ENCODE data around the gene MED13L.

Gene MED13L

GRCh38 chr12:116096874-116097273 lies 180.6 kb downstream of the MED13L start:
- TF ChIP-seq JUND (IDR thresholded peaks at IDR 0.05; ENCODE audit: low read depth), result no peak
- no peak for DNase-seq (ENCODE audit: low read depth in 1 of 2, low spot score in 1 of 2)

DNA sequence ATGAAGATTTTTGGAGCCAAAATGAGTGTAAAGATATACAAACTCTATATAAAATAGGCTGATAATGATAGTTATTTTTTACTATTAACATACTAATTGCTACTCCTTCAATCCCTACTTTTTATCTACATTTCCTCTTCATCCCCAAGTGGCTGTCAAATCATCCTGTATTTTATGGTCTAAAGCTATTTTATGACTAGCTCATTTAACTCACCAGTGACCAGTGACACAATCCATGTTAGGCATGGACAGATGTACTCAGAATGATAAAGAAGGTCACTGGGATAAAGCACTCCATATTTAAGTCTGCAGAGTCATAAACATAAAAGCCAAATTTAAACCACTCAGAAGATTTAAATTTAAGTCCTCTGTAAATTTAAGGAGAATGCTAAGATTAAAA lies 183.0 kb downstream of the MED13L start:
- TF ChIP-seq JUND (IDR thresholded peaks at IDR 0.05; ENCODE audit: low read depth), result no peak
- DNase-seq (ENCODE audit: low read depth in 1 of 2, low spot score in 1 of 2), result no peak
- in situ Hi-C loops (cut with HindIII; ENCODE audit: low pct_unique_long_range_greater_than_20kb, low sequenced_read_pairs), result no loop called here

More at GRCh38 chr12:116096874-116097273, 180.6 kb downstream of the MED13L start:
- in situ Hi-C loops (cut with HindIII; ENCODE audit: low pct_unique_long_range_greater_than_20kb, low sequenced_read_pairs), result no loop called here

GRCh38 chr12:116093915-116094314 lies 183.6 kb downstream of the MED13L start:
- DNase-seq (ENCODE audit: low read depth in 1 of 2, low spot score in 1 of 2), result no peak
- in situ Hi-C loops (cut with HindIII; ENCODE audit: low pct_unique_long_range_greater_than_20kb, low sequenced_read_pairs), result no loop called here

GRCh38 chr12:116092776-116093175 lies 184.7 kb downstream of the MED13L start:
- in situ Hi-C loops (cut with HindIII; ENCODE audit: low pct_unique_long_range_greater_than_20kb, low sequenced_read_pairs), result no loop called here
- no peak for TF ChIP-seq JUND (IDR thresholded peaks at IDR 0.05; ENCODE audit: low read depth)
- DNase-seq (ENCODE audit: low read depth in 1 of 2, low spot score in 1 of 2), result no peak

More at GRCh38 chr12:116093915-116094314, 183.6 kb downstream of the MED13L start:
- TF ChIP-seq JUND (IDR thresholded peaks at IDR 0.05; ENCODE audit: low read depth), result no peak

- no peak for DNase-seq (ENCODE audit: low read depth in 1 of 2, low spot score in 1 of 2)
- no peak for TF ChIP-seq JUND (IDR thresholded peaks at IDR 0.05; ENCODE audit: low read depth)
- in situ Hi-C loops (cut with HindIII; ENCODE audit: low pct_unique_long_range_greater_than_20kb, low sequenced_read_pairs), result no loop called here
Observed at GRCh38 chr12:116092162-116092561, 185.3 kb downstream of the MED13L start.

DNA sequence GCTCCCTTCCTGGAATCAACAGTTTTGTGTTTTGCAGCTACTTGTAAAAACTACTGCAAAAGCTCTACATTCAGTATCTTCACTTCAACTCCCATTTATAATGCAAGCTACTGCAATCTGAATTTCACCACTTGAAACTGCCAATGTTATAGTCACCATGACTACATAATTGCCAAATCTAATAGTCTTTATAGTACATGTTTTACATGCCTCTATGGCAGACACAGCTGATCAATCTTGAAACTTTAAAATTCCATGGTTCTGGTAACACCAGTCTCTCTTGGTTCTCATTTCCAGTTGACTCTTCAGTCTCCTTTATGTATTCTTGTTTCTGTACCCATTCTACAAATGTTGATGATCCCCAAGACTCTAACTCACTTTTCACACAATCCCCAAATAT lies 185.9 kb downstream of the MED13L start:
- DNase-seq (ENCODE audit: low read depth in 1 of 2, low spot score in 1 of 2), result no peak
- no peak for TF ChIP-seq JUND (IDR thresholded peaks at IDR 0.05; ENCODE audit: low read depth)
- in situ Hi-C loops (cut with HindIII; ENCODE audit: low pct_unique_long_range_greater_than_20kb, low sequenced_read_pairs), result no loop called here

GRCh38 chr12:116090516-116090915 lies 187.0 kb downstream of the MED13L start:
- in situ Hi-C loops (cut with HindIII; ENCODE audit: low pct_unique_long_range_greater_than_20kb, low sequenced_read_pairs), result no loop called here
- no peak for TF ChIP-seq JUND (IDR thresholded peaks at IDR 0.05; ENCODE audit: low read depth)

DNA sequence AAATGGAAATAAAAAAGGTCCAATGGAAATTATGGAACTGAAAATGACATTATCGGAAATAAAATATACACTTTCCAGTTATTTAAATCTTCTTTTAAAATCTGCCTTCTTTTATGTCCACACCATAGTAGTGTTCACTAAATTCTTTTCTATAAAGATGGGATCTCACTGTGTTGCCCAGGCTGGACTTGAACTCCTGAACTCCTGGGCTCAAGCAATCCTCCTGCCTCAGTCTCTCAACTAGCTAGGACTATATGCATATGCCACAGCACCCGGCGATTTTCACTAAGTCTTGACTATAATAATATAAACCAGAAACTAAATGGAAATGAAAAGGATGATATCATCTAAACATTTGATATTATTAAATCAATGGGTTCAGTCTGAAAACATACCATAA lies 188.4 kb downstream of the MED13L start:
- in situ Hi-C loops (cut with HindIII; ENCODE audit: low pct_unique_long_range_greater_than_20kb, low sequenced_read_pairs), result no loop called here
- no peak for TF ChIP-seq JUND (IDR thresholded peaks at IDR 0.05; ENCODE audit: low read depth)
- DNase-seq (ENCODE audit: low read depth in 1 of 2, low spot score in 1 of 2), result no peak

More at GRCh38 chr12:116090516-116090915, 187.0 kb downstream of the MED13L start:
- no peak for DNase-seq (ENCODE audit: low read depth in 1 of 2, low spot score in 1 of 2)

- no peak for TF ChIP-seq JUND (IDR thresholded peaks at IDR 0.05; ENCODE audit: low read depth)
- in situ Hi-C loops (cut with HindIII; ENCODE audit: low pct_unique_long_range_greater_than_20kb, low sequenced_read_pairs), result no loop called here
- DNase-seq (ENCODE audit: low read depth in 1 of 2, low spot score in 1 of 2), result no peak
Observed at GRCh38 chr12:116087962-116088361, 189.5 kb downstream of the MED13L start.

- no peak for DNase-seq (ENCODE audit: low read depth in 1 of 2, low spot score in 1 of 2)
- in situ Hi-C loops (cut with HindIII; ENCODE audit: low pct_unique_long_range_greater_than_20kb, low sequenced_read_pairs), result no loop called here
- no peak for TF ChIP-seq JUND (IDR thresholded peaks at IDR 0.05; ENCODE audit: low read depth)
Observed at GRCh38 chr12:116087399-116087798, 190.1 kb downstream of the MED13L start.

DNA sequence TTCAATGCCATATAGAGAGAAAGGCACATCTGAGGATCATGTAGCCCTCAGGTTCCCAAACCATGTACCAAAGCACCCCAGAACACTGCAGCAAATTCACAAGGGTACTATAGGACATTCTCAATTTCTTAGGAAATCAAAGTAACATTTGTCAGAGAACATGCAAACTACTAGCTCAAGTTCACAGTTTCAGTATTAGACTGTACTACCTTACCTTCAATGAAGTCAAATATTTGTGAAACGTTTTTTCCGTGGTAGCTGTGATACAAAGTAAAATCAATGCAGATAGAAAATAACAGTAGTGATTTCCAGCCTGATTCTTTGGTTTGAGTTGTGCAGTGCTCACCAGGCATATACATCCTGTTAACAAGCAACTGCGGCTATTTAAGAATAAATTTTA lies 197.1 kb downstream of the MED13L start:
- no peak for DNase-seq (ENCODE audit: low read depth in 1 of 2, low spot score in 1 of 2)
- in situ Hi-C loops (cut with HindIII; ENCODE audit: low pct_unique_long_range_greater_than_20kb, low sequenced_read_pairs), result no loop called here
- TF ChIP-seq JUND (IDR thresholded peaks at IDR 0.05; ENCODE audit: low read depth), result no peak

DNA sequence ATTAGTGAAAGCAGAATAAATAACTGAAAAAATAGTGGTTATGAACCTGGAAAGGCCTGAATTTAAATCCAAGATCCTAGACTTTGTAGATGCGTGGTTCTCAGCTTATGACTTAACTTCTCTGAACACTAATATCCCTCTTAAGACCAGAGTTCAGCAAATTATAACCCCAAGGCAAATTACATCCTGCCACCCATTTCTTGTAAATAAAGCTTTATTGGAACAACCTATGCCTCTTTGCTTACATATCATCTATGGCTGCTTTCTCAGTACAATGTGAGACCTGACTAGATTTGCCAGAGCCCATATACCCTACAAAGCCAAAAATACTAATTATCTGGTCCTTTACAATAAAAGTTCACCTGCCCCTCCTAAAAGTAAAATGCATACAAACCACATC lies 199.1 kb downstream of the MED13L start:
- TF ChIP-seq JUND (IDR thresholded peaks at IDR 0.05; ENCODE audit: low read depth), result no peak
- no peak for DNase-seq (ENCODE audit: low read depth in 1 of 2, low spot score in 1 of 2)
- in situ Hi-C loops (cut with HindIII; ENCODE audit: low pct_unique_long_range_greater_than_20kb, low sequenced_read_pairs), result no loop called here

- TF ChIP-seq JUND (IDR thresholded peaks at IDR 0.05; ENCODE audit: low read depth), result no peak
- no peak for DNase-seq (ENCODE audit: low read depth in 1 of 2, low spot score in 1 of 2)
- in situ Hi-C loops (cut with HindIII; ENCODE audit: low pct_unique_long_range_greater_than_20kb, low sequenced_read_pairs), result no loop called here
Observed at GRCh38 chr12:116077431-116077830, 200.1 kb downstream of the MED13L start.

GRCh38 chr12:116076399-116076798 lies 201.1 kb downstream of the MED13L start:
- in situ Hi-C loops (cut with HindIII; ENCODE audit: low pct_unique_long_range_greater_than_20kb, low sequenced_read_pairs), result no loop called here
- DNase-seq (ENCODE audit: low read depth in 1 of 2, low spot score in 1 of 2), result no peak
- TF ChIP-seq JUND (IDR thresholded peaks at IDR 0.05; ENCODE audit: low read depth), result no peak

Data from T47D (cell line).